Central memory CD8-positive, alpha-beta T cell (primary cell): ENCODE data around the gene KHSRP.
"Not testable (repeated sequence)": the region's sequence is repeated elsewhere in the genome, so short reads cannot be mapped to it uniquely, and the experiment has no call there.

Experiments used
- ATAC-seq: fragments of 150-1000 bp; cut with Tn5 transposase; replicated peaks from 2 replicates; pipeline ENCODE4 v1.10.0; 2022; ENCODE audit warnings: mild to moderate bottlenecking, moderate FRiP score, moderate number of reproducible peaks; ENCODE audit not compliant: poor library complexity, severe bottlenecking; ENCODE audit errors: extremely low read depth
- DNase-seq, 2 donors: peaks; one replicate each; pipeline ENCODE4 v3.0.0; 2021; ENCODE audit warnings: low spot score in 2 of 2
- H3K27ac Mint-ChIP-seq: one replicate; pipeline ENCODE4 v1.8.0; 2022; ENCODE audit warnings: low read depth, mild to moderate bottlenecking, moderate library complexity, mixed read lengths
- H3K27me3 Mint-ChIP-seq: one replicate; pipeline ENCODE4 v1.8.0; 2022; ENCODE audit warnings: mixed read lengths
- H3K36me3 Mint-ChIP-seq: one replicate; pipeline ENCODE4 v1.8.0; 2022; ENCODE audit warnings: mild to moderate bottlenecking, moderate library complexity, mixed read lengths; ENCODE audit not compliant: insufficient read depth
- H3K4me1 Mint-ChIP-seq: one replicate; pipeline ENCODE4 v1.8.0; 2022; ENCODE audit warnings: mixed read lengths
- H3K4me3 Mint-ChIP-seq: one replicate; pipeline ENCODE4 v1.8.0; 2022; ENCODE audit warnings: mild to moderate bottlenecking, moderate library complexity, mixed read lengths
- H3K9me3 Mint-ChIP-seq: one replicate; pipeline ENCODE4 v1.8.0; 2022; ENCODE audit warnings: mixed read lengths

Gene KHSRP

DNA sequence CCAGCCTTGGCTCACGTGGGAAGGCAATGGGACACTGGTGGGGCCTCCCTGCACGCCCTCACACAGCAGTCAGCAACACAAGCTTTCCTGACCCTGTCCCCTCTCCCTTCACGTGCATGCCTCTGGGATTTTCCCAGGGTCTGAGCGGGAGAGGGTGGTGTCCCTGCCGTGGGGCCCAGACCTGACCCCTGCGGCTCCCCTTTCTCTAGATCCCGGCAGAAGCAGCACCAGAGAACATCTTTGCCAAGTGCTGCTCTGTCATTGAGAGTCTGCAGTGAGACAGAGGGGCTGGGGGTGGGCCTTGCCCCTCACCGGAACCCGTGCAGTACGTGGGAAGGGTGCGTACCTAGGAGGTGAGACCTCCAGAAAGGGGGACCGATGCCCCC lies 12.6 kb downstream of the KHSRP start:
- H3K4me3 Mint-ChIP-seq: no peak overlapping the region

DNA sequence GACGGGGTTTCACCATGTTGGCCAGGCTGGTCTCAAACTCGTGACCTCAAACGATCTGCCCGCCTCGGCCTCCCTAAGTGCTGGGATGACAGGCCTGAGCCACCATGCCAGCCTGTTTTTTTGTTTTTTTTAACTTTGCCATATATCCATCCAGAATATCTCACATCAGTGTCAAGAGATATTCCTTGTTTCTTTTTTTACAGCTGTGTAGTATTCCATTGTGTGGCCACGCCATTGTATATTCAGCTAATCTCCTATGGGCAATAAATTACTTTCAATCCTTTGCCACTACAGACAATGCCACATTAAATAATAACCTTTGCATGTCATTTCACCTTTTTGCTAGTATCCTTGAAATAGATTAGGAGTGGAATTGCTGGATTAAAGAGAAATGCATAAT lies 15.3 kb downstream of the KHSRP start:
- H3K4me3 Mint-ChIP-seq: no peak overlapping the region
- H3K27me3 Mint-ChIP-seq: no peaks in the 10 kb centered on the region

More for the DNA sequence above, 12.6 kb downstream of the KHSRP start:
- Mint-ChIP-seq H3K27ac (no peak overlapping the region), H3K4me1 (no peaks in the 10 kb centered on the region), H3K27me3 (no peaks in the 10 kb centered on the region), H3K9me3 (no peaks in the 10 kb centered on the region), H3K36me3 (peaks cover 21% of the 10 kb centered on the region)
- ATAC-seq (no peak), DNase-seq (no peak)

DNA sequence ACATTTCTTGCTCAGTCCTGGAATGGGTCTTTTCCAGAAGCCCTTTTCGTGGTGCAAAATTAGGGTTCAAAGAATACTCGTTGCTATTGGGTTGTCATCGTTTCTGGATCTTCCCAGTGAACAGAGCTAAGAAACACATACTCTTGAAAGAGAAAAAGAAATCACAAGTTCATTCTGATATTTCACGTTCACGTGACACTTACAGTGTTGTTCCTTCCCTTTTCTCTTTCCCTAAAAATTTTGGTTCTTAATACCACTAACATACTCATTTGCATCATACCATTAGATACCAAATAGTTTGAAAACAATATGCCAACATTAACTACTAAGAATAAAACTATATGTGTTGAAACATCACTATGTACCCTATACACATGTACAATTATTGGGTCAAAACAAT lies 18.2 kb downstream of the KHSRP start:
- Mint-ChIP-seq H3K36me3 (no peaks in the 10 kb centered on the region), H3K4me3 (no peak overlapping the region), H3K27ac (no peak overlapping the region), H3K27me3 (no peaks in the 10 kb centered on the region), H3K4me1 (no peaks in the 10 kb centered on the region), H3K9me3 (no peaks in the 10 kb centered on the region)
- DNase-seq (no peak), ATAC-seq (no peak)

More for the DNA sequence above, 15.3 kb downstream of the KHSRP start:
- DNase-seq: no peak
- Mint-ChIP-seq H3K27ac (no peak overlapping the region), H3K36me3 (peaks cover 4% of the 10 kb centered on the region), H3K4me1 (no peaks in the 10 kb centered on the region), H3K9me3 (no peaks in the 10 kb centered on the region)
- ATAC-seq: no peak

DNA sequence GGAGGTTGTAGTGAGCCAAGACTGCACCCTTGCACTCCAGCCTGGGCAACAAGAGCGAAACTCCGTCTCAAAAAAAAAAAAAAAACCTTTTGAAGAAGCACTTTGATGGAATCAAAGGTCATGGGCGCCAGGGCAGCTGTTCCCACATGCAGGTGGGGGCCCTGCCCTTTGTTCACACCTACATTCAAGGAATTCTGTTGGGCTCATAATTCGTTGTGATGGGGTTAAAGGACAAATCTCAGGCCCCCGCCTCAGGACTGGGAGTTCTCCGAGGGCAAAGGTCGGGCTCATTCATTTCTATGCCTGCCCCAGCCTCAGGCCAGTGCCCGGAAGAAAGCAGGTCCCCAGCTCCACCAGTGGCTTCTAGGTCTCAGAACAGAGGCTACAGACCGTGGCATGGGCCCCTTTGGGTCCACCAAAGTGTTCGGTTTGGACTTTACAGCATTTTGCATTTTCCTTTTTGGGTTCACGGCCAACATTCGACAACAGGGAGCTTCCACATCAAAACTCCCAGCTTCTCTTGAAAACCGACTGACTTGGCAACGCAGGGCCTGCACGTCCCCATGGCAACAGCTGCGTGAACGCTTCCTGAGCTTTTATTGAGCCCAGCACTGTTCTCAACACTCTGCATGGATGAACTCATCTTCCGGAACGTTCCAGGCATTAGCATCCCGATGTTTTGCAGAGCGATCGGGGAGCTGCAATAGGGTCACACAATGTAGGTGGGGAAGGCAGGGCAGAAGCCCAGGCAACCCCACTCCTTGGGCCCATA lies 21.6 kb downstream of the KHSRP start:
- Mint-ChIP-seq H3K27me3 (no peaks in the 10 kb centered on the region), H3K9me3 (no peaks in the 10 kb centered on the region), H3K4me3 (no peak overlapping the region)

DNA sequence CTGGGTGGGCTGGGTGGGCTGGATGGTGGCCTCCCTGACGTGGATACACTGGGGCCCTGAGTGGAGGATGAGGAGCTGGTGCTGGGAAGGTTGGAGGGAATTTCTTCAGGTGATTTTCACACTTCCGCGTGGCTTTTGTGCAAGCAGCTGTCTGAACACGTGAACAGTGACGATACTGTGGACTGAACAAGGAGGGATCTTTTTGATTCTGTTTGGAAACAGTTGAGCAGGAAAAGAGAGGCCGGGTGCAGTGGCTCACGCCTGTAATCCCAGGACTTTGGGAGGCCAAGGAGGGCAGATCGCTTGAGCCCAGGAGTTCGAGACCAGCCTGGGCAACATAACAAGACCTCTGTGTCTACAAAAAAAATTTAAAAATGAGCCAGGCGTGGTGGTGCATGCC lies 22.6 kb downstream of the KHSRP start:
- ATAC-seq (no peak), DNase-seq (no peak)
- Mint-ChIP-seq H3K4me1 (no peaks in the 10 kb centered on the region), H3K4me3 (no peak overlapping the region), H3K36me3 (no peaks in the 10 kb centered on the region), H3K27ac (no peak overlapping the region), H3K27me3 (no peaks in the 10 kb centered on the region), H3K9me3 (no peaks in the 10 kb centered on the region)

More for the DNA sequence above, 21.6 kb downstream of the KHSRP start:
- ATAC-seq (no peak), DNase-seq (no peak)
- Mint-ChIP-seq H3K27ac (no peak overlapping the region), H3K4me1 (no peaks in the 10 kb centered on the region), H3K36me3 (no peaks in the 10 kb centered on the region)

DNA sequence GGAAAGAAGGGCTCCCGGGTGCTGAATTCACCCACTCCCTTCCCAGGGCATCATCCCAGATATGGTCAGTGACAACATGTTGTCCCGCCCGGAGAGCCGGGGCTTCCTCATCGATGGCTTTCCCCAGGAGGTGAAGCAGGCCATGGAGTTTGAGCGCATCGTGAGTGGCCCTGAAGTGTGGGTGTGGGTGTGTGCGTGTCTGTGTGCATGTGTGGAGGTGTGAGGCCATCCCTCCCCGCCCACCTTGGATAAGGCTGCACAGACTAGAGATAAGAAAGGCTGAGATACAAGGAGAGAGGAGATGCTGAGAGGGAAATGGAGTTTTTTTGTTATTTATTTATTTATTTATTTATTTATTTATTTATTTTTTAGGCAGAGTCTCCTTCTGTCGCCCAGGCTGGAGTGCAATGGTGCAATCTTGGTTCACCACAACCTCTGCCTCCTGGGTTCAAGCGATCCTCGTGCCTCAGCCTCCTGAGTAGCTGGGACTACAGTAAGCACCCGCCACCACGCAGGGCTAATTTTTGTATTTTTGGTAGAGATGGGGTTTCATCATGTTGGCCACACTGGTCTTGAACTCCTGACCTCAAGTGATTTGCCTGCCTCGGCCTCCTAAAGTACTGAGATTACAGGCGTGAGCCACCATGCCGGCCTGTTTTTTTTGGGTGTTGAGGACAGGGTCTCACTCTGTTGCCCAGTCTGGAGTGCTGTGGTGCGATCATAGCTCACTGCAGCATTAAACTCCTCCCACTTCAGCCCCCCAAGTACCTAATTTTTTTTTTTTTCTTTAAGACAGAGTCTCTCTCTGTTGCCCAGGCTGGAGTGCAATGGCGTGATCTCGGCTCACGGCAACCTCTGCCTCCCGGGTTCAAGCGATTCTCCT lies 24.3 kb downstream of the KHSRP start:
- H3K27ac Mint-ChIP-seq, H3K4me1 Mint-ChIP-seq: not testable (repeated sequence)

DNA sequence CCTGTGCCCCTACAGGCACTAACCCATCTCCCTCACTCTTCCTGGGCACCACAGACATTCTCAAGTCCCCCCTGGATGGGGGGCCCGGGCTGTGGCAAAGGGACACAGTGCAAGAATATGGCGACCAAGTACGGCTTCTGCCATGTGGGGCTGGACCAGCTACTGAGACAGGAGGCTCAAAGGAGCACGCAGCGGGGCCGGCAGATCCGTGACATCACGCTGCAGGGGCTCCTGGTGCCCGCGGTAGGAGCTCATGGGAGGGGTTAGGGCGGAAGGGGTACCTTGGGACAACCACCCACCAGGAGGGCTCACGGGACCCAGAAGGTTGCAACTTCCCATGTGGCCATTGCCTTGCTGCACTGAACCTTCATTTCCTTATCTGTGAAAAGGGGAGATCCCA lies 28.3 kb downstream of the KHSRP start:
- ATAC-seq (no peak), DNase-seq (no peak)
- Mint-ChIP-seq H3K36me3 (peaks cover 21% of the 10 kb centered on the region), H3K4me3 (no peak overlapping the region), H3K9me3 (no peaks in the 10 kb centered on the region), H3K27me3 (no peaks in the 10 kb centered on the region), H3K4me1 (peaks cover 23% of the 10 kb centered on the region), H3K27ac (no peak overlapping the region)

More for the DNA sequence above, 24.3 kb downstream of the KHSRP start:
- H3K36me3 Mint-ChIP-seq, H3K4me3 Mint-ChIP-seq, ATAC-seq, H3K27me3 Mint-ChIP-seq, H3K9me3 Mint-ChIP-seq, DNase-seq: not testable (repeated sequence)

DNA sequence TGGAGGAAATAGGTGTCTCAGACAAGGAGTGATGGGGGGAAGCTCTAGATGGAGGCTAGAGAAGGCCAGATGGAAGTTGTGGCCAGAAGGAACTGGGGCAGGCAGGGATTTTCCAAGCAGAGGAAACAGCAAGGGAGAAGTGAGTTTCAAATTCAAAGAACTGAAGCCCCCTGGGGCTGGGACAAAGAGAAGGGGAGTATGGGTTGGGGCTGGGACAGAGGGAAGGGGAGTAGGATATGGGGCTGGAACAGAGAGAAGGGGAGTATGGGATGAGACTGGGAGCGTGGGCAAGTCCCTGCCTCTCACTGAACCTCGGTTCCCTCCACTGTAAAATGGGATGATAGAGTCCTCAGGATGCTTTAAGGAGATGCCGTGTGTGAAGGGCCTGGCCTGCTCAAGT lies 29.8 kb downstream of the KHSRP start:
- H3K27me3 Mint-ChIP-seq: no peaks in the 10 kb centered on the region
- peaks cover 29% of the 10 kb centered on the region for H3K4me1 Mint-ChIP-seq
- DNase-seq (no peak), ATAC-seq (no peak)
- peaks cover 29% of the 10 kb centered on the region for H3K36me3 Mint-ChIP-seq
- H3K4me3 Mint-ChIP-seq: peak overlapping the region; percentile 81
- H3K9me3 Mint-ChIP-seq: no peaks in the 10 kb centered on the region
- peak overlapping the region; percentile 95 for H3K27ac Mint-ChIP-seq

DNA sequence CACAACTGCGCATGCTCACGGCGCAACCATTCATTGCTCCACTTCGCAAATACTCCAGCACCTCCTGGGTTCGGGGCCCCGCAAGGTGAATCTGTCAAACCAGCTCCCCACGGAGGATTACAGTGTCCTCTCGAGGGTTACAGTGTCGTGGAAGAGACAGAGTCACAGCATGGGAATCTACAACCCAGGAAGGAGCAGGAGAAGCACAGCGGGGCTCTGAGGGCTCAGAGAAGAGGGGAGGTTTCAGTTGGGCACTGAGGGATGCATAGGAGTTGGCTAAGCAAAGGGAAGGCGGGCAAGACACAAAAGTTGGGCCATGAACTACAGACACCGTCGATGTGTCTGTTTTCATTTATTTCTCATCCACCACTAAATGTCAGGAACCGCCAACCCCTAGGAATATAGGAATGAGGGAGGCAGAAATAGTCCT lies 30.6 kb downstream of the KHSRP start:
- no peak for ATAC-seq
- Mint-ChIP-seq H3K36me3 (peaks cover 33% of the 10 kb centered on the region), H3K4me1 (peaks cover 29% of the 10 kb centered on the region), H3K27ac (peak overlapping the region; percentile 95), H3K27me3 (no peaks in the 10 kb centered on the region), H3K9me3 (no peaks in the 10 kb centered on the region), H3K4me3 (peak overlapping the region; percentile 81)
- no peak for DNase-seq

DNA sequence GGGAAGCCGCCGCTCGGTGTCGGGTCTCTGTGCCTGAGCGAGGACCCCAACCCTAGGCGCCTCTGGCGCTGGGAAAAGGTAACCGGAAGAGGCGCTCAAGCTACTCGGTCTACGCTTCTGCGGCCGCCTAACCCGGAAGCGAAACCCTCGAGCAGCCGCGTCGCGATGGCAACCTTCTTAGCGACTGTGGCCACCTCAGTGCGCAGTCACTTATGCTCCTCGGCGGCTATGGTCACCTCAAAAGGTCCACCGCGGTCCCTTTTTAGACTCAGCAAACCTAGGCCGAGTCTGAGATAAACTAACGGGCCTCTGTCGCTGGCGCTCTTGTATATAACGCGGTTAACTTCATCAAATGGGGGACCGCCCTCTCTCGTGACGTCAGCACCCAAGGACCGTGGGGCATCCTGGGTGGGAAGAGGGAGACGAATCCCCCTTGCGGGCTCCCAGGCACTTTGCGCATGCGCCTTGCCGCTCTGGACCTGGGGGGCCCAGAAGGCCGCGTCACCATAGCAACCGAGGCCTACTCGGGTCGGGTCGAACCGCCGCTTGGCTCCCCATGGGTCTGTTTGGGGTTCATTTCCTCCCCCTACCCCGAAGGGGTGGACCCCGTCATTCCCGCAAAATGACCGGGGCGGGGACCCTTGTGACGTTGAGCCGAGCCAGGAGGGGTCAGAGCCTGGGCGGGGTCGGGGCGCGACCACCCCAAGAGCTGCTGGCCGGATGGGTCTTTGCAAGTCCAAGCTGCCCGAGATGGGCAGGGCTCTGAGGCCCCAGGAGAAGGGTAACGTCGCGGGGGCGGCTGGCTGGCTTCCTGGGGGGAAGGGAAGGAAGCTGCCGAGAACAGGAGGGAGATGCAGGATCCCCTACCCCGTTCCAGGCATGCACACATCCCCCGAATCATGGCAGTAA lies 31.3 kb downstream of the KHSRP start, which contains the start of gene GTF2F1:
Gene GTF2F1 (minus strand): TSS at position 91 of the 909 bp plus-strand sequence. CDS start 169 bp downstream, outside the sequence.
- ATAC-seq: peak; percentile 90
- Mint-ChIP-seq H3K27ac (peak within 1 kb of the TSS; percentile 95), H3K36me3 (peaks cover 40% of the 10 kb centered on the region)

DNA sequence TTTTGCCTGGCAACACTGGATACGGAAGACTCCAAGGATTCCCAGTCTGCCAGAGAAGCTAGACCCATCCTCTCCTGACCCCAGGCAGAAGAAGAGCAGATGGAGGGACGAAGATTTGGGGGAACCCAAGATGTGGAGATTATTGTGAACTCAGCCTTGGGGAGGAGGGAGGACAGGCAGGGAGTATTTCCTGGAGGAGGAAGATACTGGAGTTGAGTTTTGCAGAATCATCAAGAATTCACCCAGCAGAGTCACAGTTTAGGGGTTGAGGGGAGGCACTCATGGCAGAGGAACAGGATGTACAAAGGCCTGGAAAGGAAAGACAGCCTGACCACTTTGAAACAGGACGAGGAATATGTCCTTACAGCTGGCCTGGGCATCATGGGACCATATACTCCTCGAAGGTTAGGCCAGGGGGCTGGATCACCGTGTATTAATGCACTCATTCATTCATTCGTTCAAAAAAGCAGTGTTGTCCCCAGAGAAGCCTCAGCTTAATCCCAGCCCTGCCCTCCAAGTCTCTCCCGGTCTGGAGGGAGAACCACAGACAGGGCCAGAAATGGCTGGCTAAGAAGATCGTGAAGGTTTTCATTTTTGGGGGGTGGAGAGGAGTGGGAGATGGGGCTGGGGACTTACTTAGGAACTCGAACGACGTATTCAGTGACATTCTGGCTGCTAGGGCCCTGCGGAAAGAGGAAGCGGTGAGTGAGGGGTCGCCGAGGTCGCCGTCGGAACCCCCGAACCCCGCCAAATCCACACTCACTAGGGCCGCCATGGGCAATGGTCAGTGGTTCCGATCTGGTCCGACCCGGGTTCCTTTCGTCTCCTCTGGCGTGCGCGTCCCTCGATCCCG lies 32.2 kb downstream of the KHSRP start:
- H3K36me3 Mint-ChIP-seq: peaks cover 46% of the 10 kb centered on the region
- ATAC-seq: no peak
- H3K4me3 Mint-ChIP-seq: peak overlapping the region; percentile 81
- H3K9me3 Mint-ChIP-seq: no peaks in the 10 kb centered on the region
- no peak for DNase-seq
- H3K4me1 Mint-ChIP-seq: peaks cover 29% of the 10 kb centered on the region
- H3K27me3 Mint-ChIP-seq: no peaks in the 10 kb centered on the region
- peak overlapping the region; percentile 95 for H3K27ac Mint-ChIP-seq

More for the DNA sequence above, 31.3 kb downstream of the KHSRP start, which contains the start of gene GTF2F1:
- DNase-seq: peak; percentile 83 to 91
- no peaks in the 10 kb centered on the region for H3K9me3 Mint-ChIP-seq
- H3K4me3 Mint-ChIP-seq: peak within 1 kb of the TSS; percentile 81
- H3K4me1 Mint-ChIP-seq: peaks cover 29% of the 10 kb centered on the region
- H3K27me3 Mint-ChIP-seq: no peaks in the 10 kb centered on the region
